ENCODE data around the gene MGRN1. TPM values are rescaled to one million over a fixed set of nuclear protein-coding genes. Genes with fewer than 3 reads are reported as not detected.

MGRN1 gene
- total RNA-seq, 2 donors from 2014 or later = 86.9 to 105 TPM

GRCh38 chr16:4713663-4714501, 89.3 kb downstream of the MGRN1 start:
- no peaks in the 10 kb centered on the region for H3K9me3 Mint-ChIP-seq
- no peaks in the 10 kb centered on the region for H3K4me1 Mint-ChIP-seq (ENCODE audit: low read depth in 2 of 2)
- ATAC-seq (no peak), DNase-seq (ENCODE audit: low spot score) (no peak)
- no peaks in the 10 kb centered on the region for H3K36me3 Mint-ChIP-seq
- H3K27ac Mint-ChIP-seq = no peak overlapping the region
- no peaks in the 10 kb centered on the region for H3K27me3 Mint-ChIP-seq
- H3K4me3 Mint-ChIP-seq = no peak overlapping the region

DNA sequence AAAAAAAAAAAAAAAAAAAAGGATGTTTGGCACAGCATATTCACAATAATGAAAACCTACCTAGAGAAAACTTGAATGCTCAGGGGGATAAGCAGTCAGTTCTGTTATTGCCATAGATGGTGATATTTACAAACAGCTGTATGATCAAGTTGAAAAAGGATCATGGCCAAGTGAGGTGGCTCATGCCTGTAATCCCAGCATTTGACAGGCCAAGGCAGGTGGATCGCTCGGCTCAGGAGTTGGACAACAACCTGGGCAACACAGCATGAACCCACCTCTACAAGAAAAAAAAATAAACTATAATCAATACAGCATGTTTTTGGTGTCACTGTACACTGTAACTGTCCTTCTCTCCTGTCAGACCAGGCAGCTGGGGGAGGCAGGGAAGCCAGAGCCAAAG, 90.4 kb downstream of the MGRN1 start:
- Mint-ChIP-seq H3K9me3 (no peaks in the 10 kb centered on the region), H3K4me1 (ENCODE audit: low read depth in 2 of 2) (no peaks in the 10 kb centered on the region), H3K36me3 (no peaks in the 10 kb centered on the region), H3K27ac (no peak overlapping the region), H3K4me3 (no peak overlapping the region), H3K27me3 (no peaks in the 10 kb centered on the region)
- DNase-seq (ENCODE audit: low spot score) = no peak
- no peak for ATAC-seq

DNA sequence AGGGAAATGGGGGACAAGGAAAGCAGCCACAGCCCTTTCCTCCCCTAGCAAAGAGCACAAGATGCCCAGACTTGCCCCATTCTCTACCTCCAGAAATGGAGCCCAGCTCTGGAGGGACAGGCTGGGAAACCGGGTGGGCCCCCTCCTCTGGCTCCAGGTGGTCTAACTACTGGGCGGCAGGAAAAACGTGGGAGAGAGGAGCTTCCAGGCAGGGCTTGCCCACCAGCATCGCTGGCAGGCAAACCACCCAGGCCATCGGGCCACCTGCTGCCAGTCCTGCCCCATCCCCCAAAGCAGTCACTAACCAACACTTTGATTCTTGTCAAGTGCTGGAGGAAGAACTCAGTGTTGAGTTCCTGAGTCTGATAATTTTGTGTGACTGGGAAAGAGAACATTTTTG, 93.8 kb downstream of the MGRN1 start:
- DNase-seq (ENCODE audit: low spot score) (no peak), ATAC-seq (no peak)
- H3K4me1 Mint-ChIP-seq (ENCODE audit: low read depth in 2 of 2) = peaks cover 0 to 2% of the 10 kb centered on the region in 2 donors
- H3K36me3 Mint-ChIP-seq = no peaks in the 10 kb centered on the region
- no peak overlapping the region for H3K4me3 Mint-ChIP-seq
- H3K27ac Mint-ChIP-seq = no peak overlapping the region
- H3K27me3 Mint-ChIP-seq = no peaks in the 10 kb centered on the region
- no peaks in the 10 kb centered on the region for H3K9me3 Mint-ChIP-seq

DNA sequence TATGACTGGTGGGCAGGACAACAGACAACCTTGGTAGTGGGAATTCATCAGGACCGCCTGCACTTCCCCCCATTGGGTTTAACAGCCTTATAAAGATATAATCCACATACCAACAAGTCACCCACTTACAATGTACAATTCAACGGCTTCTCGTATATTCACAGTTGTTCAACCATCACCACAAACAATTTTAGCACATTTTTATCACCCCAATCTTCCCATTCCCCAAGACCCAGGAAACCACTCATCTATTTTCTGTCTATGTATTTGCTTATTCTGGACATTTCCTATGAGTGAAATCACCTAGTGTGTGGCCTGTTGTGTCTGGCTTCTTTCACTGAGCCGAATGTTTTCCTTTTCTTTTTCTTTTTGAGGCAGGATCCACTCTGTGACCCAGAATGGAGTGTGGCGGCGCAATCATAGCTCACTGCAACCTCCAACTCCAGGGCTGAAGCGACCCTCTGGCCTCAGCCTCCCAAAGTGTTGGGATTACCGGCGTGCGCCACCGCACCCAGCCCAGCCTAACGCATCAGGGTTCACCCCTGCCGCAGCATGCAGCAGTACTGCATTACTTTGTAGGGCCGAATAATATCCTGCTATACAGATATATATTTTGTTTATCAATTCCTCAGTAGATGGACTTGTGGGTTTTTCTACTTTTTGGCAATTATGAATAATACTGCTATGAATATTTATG, 98.6 kb downstream of the MGRN1 start:
- H3K4me3 Mint-ChIP-seq = no peak overlapping the region
- DNase-seq (ENCODE audit: low spot score) (no peak), ATAC-seq (no peak)
- no peaks in the 10 kb centered on the region for H3K36me3 Mint-ChIP-seq
- peaks cover 0 to 2% of the 10 kb centered on the region in 2 donors for H3K4me1 Mint-ChIP-seq (ENCODE audit: low read depth in 2 of 2)
- no peaks in the 10 kb centered on the region for H3K9me3 Mint-ChIP-seq
- no peaks in the 10 kb centered on the region for H3K27me3 Mint-ChIP-seq
- H3K27ac Mint-ChIP-seq = no peak overlapping the region

DNA sequence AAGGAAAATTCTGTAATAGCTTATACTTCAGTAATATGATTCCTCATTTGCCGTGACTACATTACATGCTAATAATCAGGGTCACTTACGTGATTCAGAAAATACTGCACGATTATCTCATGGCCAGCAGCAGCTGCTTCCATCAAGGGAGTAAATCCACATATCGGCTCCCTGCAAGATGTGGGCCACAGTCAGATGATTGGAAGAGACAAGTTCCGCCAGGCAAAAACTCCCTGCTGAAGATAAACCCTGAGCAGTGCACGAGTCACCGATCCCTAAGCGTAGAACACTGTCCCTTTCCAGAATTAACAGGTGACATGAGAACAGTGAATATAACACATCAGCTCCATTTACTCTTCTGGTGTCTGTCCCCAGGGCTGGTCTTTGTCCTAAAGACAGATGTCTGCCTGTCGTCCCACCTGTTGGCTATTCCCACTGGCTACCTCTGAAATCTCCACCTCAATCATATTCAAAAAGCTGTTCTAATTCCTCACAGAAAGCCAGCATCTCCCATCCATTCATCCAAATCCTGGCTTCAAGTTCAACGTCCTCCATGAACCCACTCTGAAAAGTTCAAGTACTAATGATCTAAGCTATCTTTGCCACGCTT, 100.1 kb downstream of the MGRN1 start:
- H3K4me3 Mint-ChIP-seq = no peak overlapping the region
- H3K36me3 Mint-ChIP-seq = no peaks in the 10 kb centered on the region
- no peak overlapping the region for H3K27ac Mint-ChIP-seq
- H3K4me1 Mint-ChIP-seq (ENCODE audit: low read depth in 2 of 2) = peaks cover 0 to 2% of the 10 kb centered on the region in 2 donors
- H3K27me3 Mint-ChIP-seq = no peaks in the 10 kb centered on the region
- DNase-seq (ENCODE audit: low spot score) (no peak), ATAC-seq (no peak)
- H3K9me3 Mint-ChIP-seq = no peaks in the 10 kb centered on the region

GRCh38 chr16:4726616-4727015, 102.0 kb downstream of the MGRN1 start:
- Mint-ChIP-seq H3K4me1 (ENCODE audit: low read depth in 2 of 2) (peaks cover 0 to 2% of the 10 kb centered on the region in 2 donors), H3K27me3 (no peaks in the 10 kb centered on the region), H3K36me3 (no peaks in the 10 kb centered on the region), H3K27ac (no peak overlapping the region), H3K4me3 (no peak overlapping the region), H3K9me3 (no peaks in the 10 kb centered on the region)
- DNase-seq (ENCODE audit: low spot score) = no peak
- ATAC-seq = no peak

- H3K9me3 Mint-ChIP-seq = no peaks in the 10 kb centered on the region
- H3K4me3 Mint-ChIP-seq = no peak overlapping the region
- DNase-seq (ENCODE audit: low spot score) (no peak), ATAC-seq (no peak)
- peaks cover 4 to 6% of the 10 kb centered on the region in 2 donors for H3K4me1 Mint-ChIP-seq (ENCODE audit: low read depth in 2 of 2)
- no peaks in the 10 kb centered on the region for H3K27me3 Mint-ChIP-seq
- H3K27ac Mint-ChIP-seq = peak overlapping the region in 1 of 2 donors; percentile 51
- H3K36me3 Mint-ChIP-seq = no peaks in the 10 kb centered on the region
These were observed 104.0 kb downstream of the MGRN1 start for GRCh38 chr16:4728676-4729075.

DNA sequence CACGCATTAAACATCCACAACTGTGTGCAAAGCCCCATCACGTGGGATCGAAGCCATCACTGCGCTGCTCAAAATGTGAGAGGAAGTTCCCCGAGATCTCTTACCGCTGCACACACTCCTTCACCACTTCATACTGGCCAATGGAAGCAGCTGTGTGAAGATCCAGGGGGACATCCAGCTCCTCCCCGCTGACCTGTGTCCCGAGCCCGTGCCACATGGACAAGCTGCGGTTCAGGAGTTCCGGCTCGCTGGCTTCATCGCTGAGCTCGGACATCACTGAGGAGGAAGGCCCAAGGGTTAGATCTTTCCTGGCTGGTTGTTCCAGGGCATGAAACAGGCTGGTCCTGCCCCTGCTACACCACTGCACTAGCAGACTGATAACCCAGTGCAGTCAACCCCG, 105.2 kb downstream of the MGRN1 start:
- ATAC-seq (no peak), DNase-seq (ENCODE audit: low spot score) (no peak)
- Mint-ChIP-seq H3K36me3 (no peaks in the 10 kb centered on the region), H3K27me3 (no peaks in the 10 kb centered on the region), H3K4me1 (ENCODE audit: low read depth in 2 of 2) (peaks cover 7% of the 10 kb centered on the region in 2 donors), H3K9me3 (no peaks in the 10 kb centered on the region), H3K27ac (no peak overlapping the region), H3K4me3 (no peak overlapping the region)

GRCh38 chr16:4733211-4733742, 108.7 kb downstream of the MGRN1 start:
- Mint-ChIP-seq H3K27me3 (no peaks in the 10 kb centered on the region), H3K36me3 (no peaks in the 10 kb centered on the region), H3K4me3 (peak overlapping the region; percentile 89), H3K27ac (peak overlapping the region; percentile 79 to 88), H3K9me3 (no peaks in the 10 kb centered on the region), H3K4me1 (ENCODE audit: low read depth in 2 of 2) (peaks cover 14 to 17% of the 10 kb centered on the region in 2 donors)
- ATAC-seq (no peak), DNase-seq (ENCODE audit: low spot score) (no peak)

- no peaks in the 10 kb centered on the region for H3K9me3 Mint-ChIP-seq
- peak overlapping the region; percentile 79 to 88 for H3K27ac Mint-ChIP-seq
- H3K4me1 Mint-ChIP-seq (ENCODE audit: low read depth in 2 of 2) = peaks cover 14 to 17% of the 10 kb centered on the region in 2 donors
- H3K36me3 Mint-ChIP-seq = no peaks in the 10 kb centered on the region
- DNase-seq (ENCODE audit: low spot score) (no peak), ATAC-seq (peak in 1 of 2 donors; percentile 0)
- peak overlapping the region; percentile 89 for H3K4me3 Mint-ChIP-seq
- H3K27me3 Mint-ChIP-seq = no peaks in the 10 kb centered on the region
These were observed 109.1 kb downstream of the MGRN1 start for GRCh38 chr16:4733747-4734062.

DNA sequence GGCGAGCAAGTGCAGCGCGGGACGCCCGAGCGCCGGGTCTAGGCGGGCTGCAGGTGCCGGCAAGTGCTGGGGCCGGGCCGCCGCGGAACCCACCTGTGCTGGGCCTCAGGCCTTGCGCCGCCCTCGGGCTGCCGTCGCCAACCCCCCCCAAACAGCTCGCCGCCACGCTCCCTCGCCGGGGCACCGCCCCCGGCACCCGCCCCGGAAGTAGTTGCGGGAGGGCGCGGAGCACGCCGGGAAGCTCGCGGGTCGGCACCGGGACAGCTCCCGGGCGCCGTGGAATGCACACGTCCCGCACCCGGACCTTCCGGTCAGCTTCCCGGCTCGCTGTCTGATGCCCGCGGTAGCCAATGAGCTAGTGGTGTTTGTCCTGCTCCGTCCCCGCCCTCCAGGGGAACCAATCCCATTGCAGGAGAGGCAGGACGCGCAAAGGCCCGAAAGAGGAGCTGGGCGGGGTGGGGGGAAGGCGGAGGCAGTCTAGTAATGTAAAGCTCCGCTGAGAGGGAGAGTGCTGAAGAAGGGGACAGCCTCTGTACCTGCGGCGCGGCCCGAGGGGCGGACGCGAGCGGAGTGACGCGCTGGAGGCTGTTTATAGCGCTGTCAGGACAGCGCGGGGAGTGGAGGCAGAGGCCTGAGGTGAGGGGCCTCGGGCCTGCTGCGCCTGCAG, 109.6 kb downstream of the MGRN1 start, which contains the start of the genes ANKS3 and DNAAF8:
Gene ANKS3, minus strand, starts transcription at position 209 of the 667 bp plus-strand sequence. CDS start 4,122 bp downstream, outside the sequence.
Gene DNAAF8, plus strand, starts transcription at position 475 of the 667 bp plus-strand sequence. CDS start 1,978 bp downstream, outside the sequence.
- Mint-ChIP-seq H3K27me3 (no peaks in the 10 kb centered on the region), H3K9me3 (no peaks in the 10 kb centered on the region), H3K36me3 (no peaks in the 10 kb centered on the region), H3K4me3 (peak within 1 kb of the TSS; percentile 89), H3K4me1 (ENCODE audit: low read depth in 2 of 2) (peaks cover 14 to 17% of the 10 kb centered on the region in 2 donors), H3K27ac (peak within 1 kb of the TSS; percentile 79 to 88)
- peak; percentile 88 to 96 for ATAC-seq
- DNase-seq (ENCODE audit: low spot score) = peak; percentile 95

- H3K9me3 Mint-ChIP-seq = no peaks in the 10 kb centered on the region
These were observed 110.3 kb downstream of the MGRN1 start for GRCh38 chr16:4734730-4735535.

More at GRCh38 chr16:4734730-4735535, 110.3 kb downstream of the MGRN1 start:
- peak; percentile 87 for ATAC-seq
- H3K27ac Mint-ChIP-seq = peak overlapping the region; percentile 79 to 88
- H3K4me3 Mint-ChIP-seq = peak overlapping the region; percentile 89
- peaks cover 14 to 17% of the 10 kb centered on the region in 2 donors for H3K4me1 Mint-ChIP-seq (ENCODE audit: low read depth in 2 of 2)
- no peaks in the 10 kb centered on the region for H3K36me3 Mint-ChIP-seq
- no peaks in the 10 kb centered on the region for H3K27me3 Mint-ChIP-seq
- DNase-seq (ENCODE audit: low spot score) = peak; percentile 94

Measured in natural killer cell treated with Interleukin-12 subunit alpha and Interleukin-12 subunit beta and Interleukin-15 and Interleukin-18, amount 100 ng/mL, for 72 hours (primary cell).